Activated T-helper 1 cell treated with anti-CD3 and anti-CD28 coated beads, Interleukin-12 subunit alpha, Interleukin-12 subunit beta, Interleukin-2, Interleukin-4 antibody, amounts not matched to agents 30 ng/mL and 10 ng/mL and 1 ng/mL, durations not matched to agents 14 hours and 24 hours and 36 hours (primary cell): ENCODE measurements around the gene DAW1. TPM values are rescaled to one million over a fixed set of nuclear protein-coding genes. Genes with fewer than 3 reads are reported as not detected.

Experiments
- DNase-seq: peaks from one replicate; pipeline ENCODE4 v3.0.0; 2021; ENCODE audit warnings: low spot score
- H3K27ac Mint-ChIP-seq: one replicate; pipeline ENCODE4 v1.8.0; 2021; ENCODE audit warnings: mild to moderate bottlenecking, mixed read lengths
- H3K27me3 Mint-ChIP-seq: one replicate; pipeline ENCODE4 v1.8.0; 2022; ENCODE audit warnings: mild to moderate bottlenecking, moderate library complexity, mixed read lengths; ENCODE audit not compliant: insufficient read depth
- H3K36me3 Mint-ChIP-seq: one replicate; pipeline ENCODE4 v1.8.0; 2021; ENCODE audit warnings: low read depth, mixed read lengths
- H3K4me1 Mint-ChIP-seq: one replicate; pipeline ENCODE4 v1.8.0; 2021; ENCODE audit warnings: low read depth, mixed read lengths
- H3K4me3 Mint-ChIP-seq: one replicate; pipeline ENCODE4 v1.8.0; 2021; ENCODE audit warnings: mild to moderate bottlenecking, moderate library complexity, mixed read lengths
- H3K9me3 Mint-ChIP-seq: one replicate; pipeline ENCODE4 v1.8.0; 2021; ENCODE audit warnings: mixed read lengths
- intact Hi-C: fragments of 100-400 bp; cut with micrococcal nuclease; formaldehyde crosslinking; loops from one replicate; pipeline ENCODE4 v1.15.1; 2024
- total RNA-seq: library from RNA; stranded (reverse); gene quantifications from 2 replicates; pipeline ENCODE4 v1.2.3, GENCODE V29; 2022

Gene DAW1
- total RNA-seq, 1 donor from 2014 or later = not detected

DNA sequence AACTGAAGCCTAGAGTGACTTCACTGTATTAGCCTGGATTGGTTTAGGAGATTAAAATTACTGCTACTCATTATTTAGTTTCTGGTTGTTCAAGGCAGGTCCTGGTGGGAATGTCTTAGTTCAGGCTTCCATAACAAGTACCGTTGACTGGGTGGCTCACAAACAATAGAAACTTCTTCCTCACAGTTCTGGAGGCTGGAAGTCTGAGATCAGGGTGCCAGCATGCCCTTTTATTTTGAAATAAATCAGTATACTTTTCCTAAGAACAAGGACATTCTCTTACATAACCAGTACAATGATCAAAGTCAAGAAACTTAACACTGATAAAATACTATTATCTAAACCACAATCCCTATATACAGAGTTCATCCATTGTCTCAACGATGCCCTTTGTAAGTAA is 4.0 kb upstream of the DAW1 start:
- intact Hi-C loops = no loop called here
- Mint-ChIP-seq H3K27me3 (peaks cover 17% of the 10 kb centered on the region), H3K4me1 (no peaks in the 10 kb centered on the region), H3K4me3 (no peak overlapping the region), H3K9me3 (no peaks in the 10 kb centered on the region), H3K36me3 (no peaks in the 10 kb centered on the region), H3K27ac (no peak overlapping the region)
- no peak for DNase-seq

DNA sequence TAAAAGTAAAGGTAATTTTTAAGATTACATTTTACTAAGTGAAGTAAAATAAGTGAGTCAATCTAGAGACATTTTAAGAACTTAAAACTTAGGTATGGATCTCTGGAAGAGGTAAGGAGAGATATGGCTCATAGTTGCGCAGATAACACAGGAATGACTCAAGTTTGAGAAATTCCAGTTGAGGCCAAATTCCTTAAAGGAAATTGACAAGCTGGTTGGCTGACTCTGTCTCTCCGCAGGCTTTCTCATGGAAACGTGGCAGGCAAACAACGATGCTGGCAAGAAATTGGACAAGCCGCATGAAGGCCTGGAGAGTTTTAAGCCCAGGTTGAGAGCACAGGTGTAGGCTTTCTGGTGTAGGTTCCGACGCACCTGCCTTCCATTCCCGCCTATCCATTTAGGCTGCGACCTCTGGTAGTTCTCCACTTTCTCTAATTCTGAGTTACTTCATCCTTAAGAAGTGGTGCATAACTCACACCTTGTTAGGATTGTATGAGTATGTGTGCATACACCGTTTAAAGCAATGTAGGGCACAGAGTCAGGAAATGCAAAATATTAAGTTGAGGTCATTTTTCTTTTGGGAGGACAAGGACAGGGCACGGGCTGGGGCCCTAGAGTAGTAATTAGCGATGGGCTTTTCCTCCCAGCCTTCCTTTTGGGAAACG is 589 bp upstream of the DAW1 start:
- no peaks in the 10 kb centered on the region for H3K36me3 Mint-ChIP-seq
- no peak overlapping the region for H3K4me3 Mint-ChIP-seq
- H3K27me3 Mint-ChIP-seq = peaks cover 16% of the 10 kb centered on the region
- intact Hi-C loops = no loop called here
- H3K4me1 Mint-ChIP-seq = no peaks in the 10 kb centered on the region
- no peaks in the 10 kb centered on the region for H3K9me3 Mint-ChIP-seq
- no peak overlapping the region for H3K27ac Mint-ChIP-seq
- DNase-seq = no peak

DNA sequence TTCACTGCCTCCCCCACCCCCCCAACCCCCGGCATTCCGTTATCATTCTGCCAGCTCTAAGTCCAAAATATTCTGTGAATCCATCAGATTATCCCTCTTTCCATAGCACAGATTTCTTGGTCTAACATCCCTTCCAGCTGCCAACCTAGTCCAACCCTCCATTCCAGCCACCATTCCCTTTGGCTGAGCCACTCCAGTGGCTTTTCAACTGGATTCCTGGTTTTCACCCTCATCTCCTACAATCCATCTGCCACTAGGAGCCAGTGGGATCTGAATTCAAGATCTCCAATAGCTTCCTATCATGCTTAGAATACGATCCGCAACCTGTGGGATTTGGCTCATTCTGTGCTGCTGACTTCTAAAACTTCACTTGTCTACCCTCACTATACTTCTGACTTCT is 1.2 kb downstream of the DAW1 start:
- intact Hi-C loops = no loop called here
- no peaks in the 10 kb centered on the region for H3K4me1 Mint-ChIP-seq
- H3K4me3 Mint-ChIP-seq = no peak overlapping the region
- H3K27me3 Mint-ChIP-seq = peaks cover 16% of the 10 kb centered on the region
- no peak for DNase-seq
- H3K36me3 Mint-ChIP-seq = no peaks in the 10 kb centered on the region
- no peak overlapping the region for H3K27ac Mint-ChIP-seq
- H3K9me3 Mint-ChIP-seq = no peaks in the 10 kb centered on the region

DNA sequence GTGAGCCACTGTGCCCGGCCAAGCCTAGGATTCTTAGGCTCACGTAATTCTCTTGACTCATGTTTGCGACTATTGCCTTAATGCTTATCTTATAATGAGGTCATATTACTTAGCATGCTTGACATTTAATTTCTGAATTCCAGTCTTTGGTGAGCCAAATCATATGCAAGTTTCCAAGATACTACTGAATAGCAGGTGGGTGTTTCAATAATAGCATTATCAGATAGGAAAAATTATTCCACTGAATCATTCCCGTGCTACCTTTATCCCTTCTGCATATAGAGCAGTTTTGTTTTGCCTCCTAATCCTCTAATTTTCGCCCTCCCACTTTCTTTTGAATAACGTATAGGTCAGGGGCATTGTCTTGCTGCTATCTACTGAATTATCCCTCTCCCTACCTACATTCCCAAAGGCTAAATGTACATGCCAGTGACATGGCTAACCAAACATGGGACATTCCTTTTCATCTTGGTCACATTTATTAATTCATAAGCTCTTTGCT is 4.9 kb downstream of the DAW1 start:
- no peak overlapping the region for H3K27ac Mint-ChIP-seq
- DNase-seq = no peak
- H3K9me3 Mint-ChIP-seq = no peaks in the 10 kb centered on the region
- H3K36me3 Mint-ChIP-seq = no peaks in the 10 kb centered on the region
- H3K4me1 Mint-ChIP-seq = no peaks in the 10 kb centered on the region
- H3K4me3 Mint-ChIP-seq = no peak overlapping the region
- intact Hi-C loops = no loop called here
- peaks cover 8% of the 10 kb centered on the region for H3K27me3 Mint-ChIP-seq

DNA sequence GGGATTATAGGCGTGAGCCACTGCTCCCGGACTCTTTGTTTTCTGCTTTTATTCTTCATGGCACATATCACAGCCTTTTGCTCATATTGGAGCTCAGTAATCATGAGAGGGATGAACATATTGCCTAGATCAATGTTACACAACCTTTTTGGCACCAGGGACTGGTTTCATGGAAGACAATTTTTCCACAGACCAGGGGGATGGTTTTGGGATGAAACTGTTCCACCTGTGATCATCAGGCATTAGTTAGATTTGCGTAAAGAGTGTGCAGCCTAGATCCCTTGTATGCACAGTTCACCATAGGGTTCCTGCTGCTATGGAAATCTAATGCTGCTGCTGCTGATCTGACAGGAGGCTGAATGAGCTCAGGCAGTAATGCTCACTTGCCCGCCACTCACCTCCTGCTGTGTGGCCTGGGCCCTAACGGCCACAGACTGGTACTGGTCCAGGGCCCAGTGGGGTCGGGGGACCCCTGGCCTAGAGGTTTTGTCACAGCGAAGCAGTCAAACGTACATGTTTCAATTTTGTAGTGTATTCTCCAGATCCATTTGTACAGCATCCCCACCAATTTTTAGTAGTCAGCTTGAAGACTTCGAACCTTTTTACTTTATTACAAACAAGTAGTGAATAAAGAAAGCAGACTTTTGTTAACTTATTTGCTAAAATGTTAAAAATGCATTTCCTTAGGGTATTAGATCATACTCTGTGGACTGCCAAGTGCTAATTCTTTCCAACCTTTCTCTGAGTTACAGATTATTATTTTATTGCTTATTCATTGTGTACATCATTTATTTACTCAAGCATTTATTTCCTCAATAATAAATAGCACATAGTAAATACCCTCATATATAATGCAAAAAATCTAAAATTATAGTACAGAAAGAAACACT is 6.2 kb downstream of the DAW1 start:
- no peaks in the 10 kb centered on the region for H3K9me3 Mint-ChIP-seq
- peaks cover 2% of the 10 kb centered on the region for H3K27me3 Mint-ChIP-seq

DNA sequence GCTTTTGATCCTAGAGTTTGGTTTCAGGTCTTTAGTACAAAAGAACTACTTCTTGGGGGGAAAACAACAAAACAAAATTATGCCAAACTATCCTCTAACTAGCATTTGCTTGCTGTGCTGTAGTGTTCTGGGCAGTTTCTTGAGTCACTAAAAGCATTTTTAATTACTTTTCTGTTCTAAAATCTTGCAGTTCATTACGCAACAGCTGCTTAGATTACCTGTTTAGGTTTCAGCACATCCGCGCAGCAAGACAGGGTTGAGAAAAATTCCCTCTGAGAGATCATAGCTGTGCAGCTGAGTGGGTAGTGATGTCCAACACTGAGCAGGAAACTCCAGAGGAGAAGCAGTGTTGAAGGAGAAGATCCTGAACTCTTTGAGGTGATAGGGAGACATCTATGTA is 9.0 kb downstream of the DAW1 start:
- Mint-ChIP-seq H3K4me1 (peaks cover 5% of the 10 kb centered on the region), H3K9me3 (no peaks in the 10 kb centered on the region), H3K27me3 (peaks cover 4% of the 10 kb centered on the region), H3K4me3 (no peak overlapping the region), H3K36me3 (no peaks in the 10 kb centered on the region), H3K27ac (no peak overlapping the region)
- intact Hi-C loops = loop anchor here (10.0 kb wide), 1 partner anchor 1834 kb away; the partner anchor contains the start of gene DNER
- DNase-seq = no peak

More for the DNA sequence above, 6.2 kb downstream of the DAW1 start:
- Mint-ChIP-seq H3K27ac (no peak overlapping the region), H3K4me1 (peaks cover 4% of the 10 kb centered on the region), H3K36me3 (no peaks in the 10 kb centered on the region), H3K4me3 (no peak overlapping the region)
- intact Hi-C loops = no loop called here
- no peak for DNase-seq

DNA sequence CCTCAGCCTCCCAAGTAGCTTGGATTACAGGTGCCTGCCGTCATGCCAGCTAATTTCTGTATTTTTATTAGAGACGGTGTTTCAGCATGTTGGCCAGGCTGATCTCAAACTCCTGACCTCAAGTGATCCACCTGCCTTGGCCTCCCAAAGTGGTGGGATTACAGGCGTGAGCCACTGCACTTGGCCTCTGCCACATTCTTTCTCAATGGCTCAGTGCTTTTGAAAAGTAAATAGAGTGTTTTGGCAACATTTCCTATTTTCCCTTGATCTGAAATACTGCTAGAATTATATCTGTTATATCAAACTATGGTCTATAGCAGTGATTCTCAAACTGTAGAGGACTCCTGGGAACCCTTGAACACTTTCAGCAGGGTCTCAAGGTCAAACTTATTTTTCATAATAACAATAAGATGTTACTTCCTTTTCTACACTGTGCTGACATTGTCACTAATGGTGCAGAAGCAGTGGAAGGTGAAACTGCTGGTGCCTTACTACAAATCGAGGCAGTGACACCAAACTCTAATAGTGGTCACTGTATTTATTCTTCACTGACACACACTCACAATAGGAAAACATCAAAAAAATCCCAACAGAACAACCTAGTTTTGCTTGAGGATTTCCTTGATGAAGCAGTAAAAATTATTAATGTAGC is 10.6 kb downstream of the DAW1 start:
- intact Hi-C loops = loop anchor here (10.0 kb wide), 1 partner anchor 1833 kb away; the partner anchor contains the start of gene DNER
- H3K4me3 Mint-ChIP-seq = no peak overlapping the region

DNA sequence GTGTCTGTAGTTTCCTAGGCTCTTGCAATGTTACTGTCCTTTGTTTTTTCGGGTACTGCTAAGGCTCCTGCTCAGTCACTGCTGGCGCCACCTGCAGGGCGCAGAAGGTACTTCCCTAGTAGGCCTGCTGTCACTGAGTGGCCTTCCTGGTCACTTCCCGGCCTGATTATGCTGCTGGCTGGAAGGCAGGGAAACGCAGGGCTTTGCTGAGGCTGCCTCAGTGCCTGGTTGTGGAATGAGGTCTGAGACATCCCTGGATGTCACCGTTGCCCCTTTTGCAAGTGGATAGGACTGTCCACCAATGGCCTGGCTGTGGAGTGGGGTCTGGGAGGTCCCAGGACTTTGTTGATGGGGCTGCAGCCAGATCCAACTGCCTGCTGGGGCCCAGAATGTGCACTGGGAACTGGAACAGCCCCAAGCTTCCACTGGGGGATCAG is 13.1 kb downstream of the DAW1 start:
- H3K4me3 Mint-ChIP-seq = no peak overlapping the region
- no peaks in the 10 kb centered on the region for H3K36me3 Mint-ChIP-seq
- H3K27ac Mint-ChIP-seq = no peak overlapping the region
- peak; percentile 30 for DNase-seq
- H3K4me1 Mint-ChIP-seq = peaks cover 5% of the 10 kb centered on the region
- peaks cover 4% of the 10 kb centered on the region for H3K27me3 Mint-ChIP-seq
- H3K9me3 Mint-ChIP-seq = no peaks in the 10 kb centered on the region
- intact Hi-C loops = loop anchor here (1.0 to 10.0 kb wide), 3 partner anchors 226 to 1830 kb away; partner anchors contain the start of gene DNER

More for the DNA sequence above, 10.6 kb downstream of the DAW1 start:
- Mint-ChIP-seq H3K4me1 (peaks cover 5% of the 10 kb centered on the region), H3K36me3 (no peaks in the 10 kb centered on the region), H3K27ac (no peak overlapping the region), H3K9me3 (no peaks in the 10 kb centered on the region), H3K27me3 (peaks cover 4% of the 10 kb centered on the region)
- DNase-seq = no peak

DNA sequence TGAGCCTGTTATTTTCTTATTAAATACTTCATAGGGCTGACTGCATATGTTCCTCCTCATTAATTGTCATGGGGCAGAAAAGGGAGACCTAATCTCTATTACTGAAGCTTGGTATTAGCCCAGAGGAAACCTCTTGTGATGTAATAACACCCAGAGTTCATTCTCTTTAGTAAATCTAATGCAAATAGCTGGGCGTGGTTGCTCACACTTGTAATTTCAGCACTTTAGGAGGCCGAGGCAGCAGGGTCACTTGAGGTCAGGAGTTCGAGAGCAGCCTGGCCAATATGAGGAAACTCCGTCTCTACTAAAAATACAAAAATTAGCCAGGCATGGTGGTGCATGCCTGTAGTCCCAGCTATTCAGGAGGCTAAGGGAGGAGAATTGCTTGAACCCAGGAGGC is 14.7 kb downstream of the DAW1 start:
- intact Hi-C loops = loop anchor here (10.0 kb wide), 1 partner anchor 1829 kb away; the partner anchor contains the start of gene DNER
- H3K9me3 Mint-ChIP-seq = no peaks in the 10 kb centered on the region
- H3K27me3 Mint-ChIP-seq = peaks cover 6% of the 10 kb centered on the region
- H3K36me3 Mint-ChIP-seq = no peaks in the 10 kb centered on the region
- no peak overlapping the region for H3K27ac Mint-ChIP-seq
- no peak for DNase-seq
- peaks cover 5% of the 10 kb centered on the region for H3K4me1 Mint-ChIP-seq
- H3K4me3 Mint-ChIP-seq = no peak overlapping the region

DNA sequence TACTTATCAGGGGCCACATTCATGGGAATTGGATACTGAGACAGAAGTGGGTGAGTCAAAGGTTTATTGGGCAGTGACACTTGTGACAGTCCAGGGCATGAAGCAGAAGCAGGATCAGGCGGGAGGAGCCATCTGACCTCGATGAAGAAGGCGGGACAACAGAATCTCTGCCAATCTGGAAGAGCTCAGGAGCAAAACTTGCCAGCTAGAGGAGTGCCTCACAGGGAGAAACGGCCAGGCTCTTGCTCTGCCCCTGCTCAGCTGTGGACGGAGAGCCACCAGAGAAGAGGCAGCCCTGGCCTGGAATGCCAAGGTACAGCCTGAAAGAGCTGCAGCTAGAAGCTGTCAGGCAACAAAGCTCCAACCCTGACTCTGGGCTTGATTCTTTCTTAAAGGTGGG is 16.9 kb downstream of the DAW1 start:
- no peak for DNase-seq
- Mint-ChIP-seq H3K4me3 (no peak overlapping the region), H3K27ac (no peak overlapping the region), H3K27me3 (peaks cover 6% of the 10 kb centered on the region), H3K9me3 (no peaks in the 10 kb centered on the region), H3K4me1 (no peaks in the 10 kb centered on the region), H3K36me3 (no peaks in the 10 kb centered on the region)
- intact Hi-C loops = loop anchor here (10.0 kb wide), 1 partner anchor 1827 kb away; the partner anchor contains the start of gene DNER

DNA sequence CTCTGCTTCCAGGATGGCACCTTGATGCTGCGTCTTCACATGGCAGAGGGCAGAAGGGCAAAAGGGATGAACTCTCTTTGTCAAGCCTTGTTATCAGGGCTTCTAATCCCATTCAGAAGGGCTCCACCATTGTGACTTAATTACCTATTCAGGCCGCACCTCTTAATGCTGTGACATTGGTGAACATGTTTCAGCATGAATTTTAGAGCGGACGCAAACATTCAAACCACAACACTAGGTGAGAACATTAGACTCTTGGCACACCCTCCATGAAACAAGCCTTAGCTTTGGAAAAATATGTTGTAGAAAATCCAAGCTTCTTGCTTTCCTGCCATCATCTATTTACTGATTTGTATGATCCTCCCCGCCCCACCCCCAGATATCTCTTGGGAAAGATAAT is 17.9 kb downstream of the DAW1 start:
- no peaks in the 10 kb centered on the region for H3K36me3 Mint-ChIP-seq
- intact Hi-C loops = loop anchor here (10.0 kb wide), 1 partner anchor 1825 kb away; the partner anchor contains the start of gene DNER
- no peaks in the 10 kb centered on the region for H3K4me1 Mint-ChIP-seq

DNA sequence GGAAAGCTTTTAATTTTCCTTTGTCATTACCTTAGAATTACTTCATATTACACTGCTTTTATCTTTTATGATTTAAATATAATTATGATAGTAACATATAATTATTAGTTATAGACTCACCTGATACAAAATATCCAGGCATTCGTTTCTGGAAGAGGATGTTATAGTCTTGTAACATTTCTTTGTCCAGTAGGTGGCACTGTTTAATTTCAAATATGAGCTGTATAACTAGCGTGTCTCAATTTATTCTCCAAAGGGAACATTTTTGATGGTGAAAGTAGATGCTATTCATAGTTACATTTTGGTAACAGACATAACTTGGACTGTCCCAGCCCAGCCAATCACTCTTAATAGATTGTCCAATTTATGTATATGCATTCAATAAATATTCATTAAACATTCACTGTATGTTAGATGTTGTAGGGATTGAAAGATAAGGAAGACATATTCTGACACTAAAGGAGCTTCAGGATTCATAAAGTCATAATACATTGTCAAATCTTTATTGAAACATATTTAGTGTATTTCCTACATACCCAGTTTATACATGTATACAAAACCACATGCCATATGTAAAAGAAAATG is 19.2 kb downstream of the DAW1 start:
- Mint-ChIP-seq H3K36me3 (no peaks in the 10 kb centered on the region), H3K4me1 (no peaks in the 10 kb centered on the region), H3K27ac (no peak overlapping the region), H3K4me3 (no peak overlapping the region), H3K9me3 (no peaks in the 10 kb centered on the region), H3K27me3 (peaks cover 2% of the 10 kb centered on the region)
- DNase-seq = no peak
- intact Hi-C loops = loop anchor here (5.0 kb wide), 1 partner anchor 1697 kb away; no protein-coding TSS in a partner anchor

More for the DNA sequence above, 17.9 kb downstream of the DAW1 start:
- peaks cover 4% of the 10 kb centered on the region for H3K27me3 Mint-ChIP-seq
- DNase-seq = no peak
- no peak overlapping the region for H3K27ac Mint-ChIP-seq
- no peaks in the 10 kb centered on the region for H3K9me3 Mint-ChIP-seq
- no peak overlapping the region for H3K4me3 Mint-ChIP-seq
